Upper lobe of left lung (tissue), 6 donors: ENCODE measurements around the gene DYNC1I2. TPM values are rescaled to one million over a fixed set of nuclear protein-coding genes. Genes with fewer than 3 reads are reported as not detected.

Experiments used
- ATAC-seq, 2 donors: fragments of 200-7000 bp; cut with Tn5 transposase; one replicate each; pipeline ENCODE4 v1.9.1; 2022; ENCODE audit warnings: mild to moderate bottlenecking in 2 of 2, moderate library complexity in 2 of 2; ENCODE audit not compliant: low FRiP score in 2 of 2
- DNase-seq, 2 donors: peaks; one replicate each; pipeline ENCODE4 v3.0.0-alpha.2; 2019 to 2020
- H3K27ac ChIP-seq, 4 donors: fragments of 200-600 bp; sonication (generic); one replicate each; pipeline ENCODE4 v1.5.1; 2016 to 2019
- H3K27me3 ChIP-seq, 4 donors: fragments of 200-600 bp; sonication (generic); one replicate each; pipeline ENCODE4 v1.5.1; 2017 to 2019
- H3K36me3 ChIP-seq, 4 donors: fragments of 200-600 bp; sonication (generic); one replicate each; pipeline ENCODE4 v1.5.1; 2016 to 2019
- H3K4me1 ChIP-seq, 4 donors: fragments of 200-600 bp; sonication (generic); one replicate each; pipeline ENCODE4 v1.5.1; 2018 to 2019
- H3K4me3 ChIP-seq, 4 donors: fragments of 200-600 bp; sonication (generic); one replicate each; pipeline ENCODE4 v1.5.1; 2017 to 2019; ENCODE audit warnings: mild to moderate bottlenecking in 2 of 4, moderate library complexity in 1 of 4
- H3K9me3 ChIP-seq, 4 donors: fragments of 200-600 bp; sonication (generic); one replicate each; pipeline ENCODE4 v1.5.1; 2018 to 2019
- EP300 ChIP-seq, 4 donors: sonication (generic); formaldehyde crosslinking; IDR thresholded peaks; one replicate each; pipeline ENCODE4 v1.5.1; 2017; ENCODE audit warnings: antibody characterized with exemption in 4 of 4, control low read depth in 2 of 4
- POLR2A ChIP-seq, 4 donors: fragments of 450-650 bp; IDR thresholded peaks; one replicate each; pipeline ENCODE4 v1.5.1; 2016 to 2017; ENCODE audit warnings: antibody characterized with exemption in 4 of 4, mild to moderate bottlenecking in 2 of 4
- POLR2AphosphoS5 ChIP-seq, 2 donors: sonication (generic); formaldehyde crosslinking; IDR thresholded peaks; one replicate each; pipeline ENCODE4 v1.5.1; 2017; ENCODE audit warnings: antibody characterized with exemption in 2 of 2
- WGBS, 2 donors: methylation state at CpG; one replicate each; pipeline ENCODE4 v1.1.5; 2017 to 2018; 5-methylcytosine and 5-hydroxymethylcytosine counted together
- total RNA-seq, 6 donors: library from RNA; depleted of rRNA in 4 of 6; stranded (reverse); fragments of >200 nt in 4 of 6; gene quantifications; one replicate each; pipeline versions ENCODE4 v1.1.0 to v1.2.1, GENCODE V29; 2016 to 2021
- TF ChIP-seq, protein P1 (sequence below), 6 experiments: fragments of 450-650 bp in 4 of 6; fragments of 200-600 bp in 2 of 6; sonication (generic) in 2 of 6; IDR thresholded peaks; one replicate each; pipeline ENCODE4 v1.5.1; 2016 to 2019; ENCODE audit warnings: antibody characterized with exemption in 6 of 6
- donor health status: DM: no; HTN: no; CAD: no; lungs with moderate emphysema.
- donor health status: DM: no; HTN: yes; CAD: no; lungs with severe emphysema.

The DYNC1I2 gene
- total RNA-seq, 6 donors from 2014 or later, result 66.1 to 91.6 (median 78.7) TPM

- H3K36me3 ChIP-seq, result peaks cover 0 to 12% (median 0%) of the 10 kb centered on the region in 4 donors
- DNase-seq, result no peak
- 88 to 96% methylated on average over 3 of the region's 3 CpGs for WGBS, 2 donors
Measured at GRCh38 chr2:171709011-171709685, 21.9 kb downstream of the DYNC1I2 start.

DNA sequence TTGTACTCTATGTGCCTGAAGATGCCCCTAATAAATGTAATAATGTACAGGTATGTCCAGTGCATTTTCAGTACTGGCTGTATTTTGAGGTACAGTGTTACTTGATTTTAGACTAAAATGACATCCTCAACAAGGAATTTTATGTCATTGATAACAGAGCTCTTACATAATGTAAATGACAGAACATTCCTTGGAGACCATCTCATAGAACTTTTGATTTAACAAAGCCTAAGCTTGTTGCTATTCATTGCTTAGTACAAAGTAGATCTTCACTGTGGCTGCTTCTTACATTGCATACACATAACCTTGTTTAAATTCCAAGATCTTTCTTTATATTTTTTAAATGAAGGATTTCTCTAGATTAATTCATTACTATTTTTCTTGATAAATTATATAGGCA is 24.1 kb downstream of the DYNC1I2 start:
- TF ChIP-seq POLR2AphosphoS5 (IDR thresholded peaks at IDR 0.05), result no peak
- no peak for TF ChIP-seq POLR2A (IDR thresholded peaks at IDR 0.05)
- no peak for TF ChIP-seq EP300 (IDR thresholded peaks at IDR 0.05)
- TF ChIP-seq, protein P1, sequence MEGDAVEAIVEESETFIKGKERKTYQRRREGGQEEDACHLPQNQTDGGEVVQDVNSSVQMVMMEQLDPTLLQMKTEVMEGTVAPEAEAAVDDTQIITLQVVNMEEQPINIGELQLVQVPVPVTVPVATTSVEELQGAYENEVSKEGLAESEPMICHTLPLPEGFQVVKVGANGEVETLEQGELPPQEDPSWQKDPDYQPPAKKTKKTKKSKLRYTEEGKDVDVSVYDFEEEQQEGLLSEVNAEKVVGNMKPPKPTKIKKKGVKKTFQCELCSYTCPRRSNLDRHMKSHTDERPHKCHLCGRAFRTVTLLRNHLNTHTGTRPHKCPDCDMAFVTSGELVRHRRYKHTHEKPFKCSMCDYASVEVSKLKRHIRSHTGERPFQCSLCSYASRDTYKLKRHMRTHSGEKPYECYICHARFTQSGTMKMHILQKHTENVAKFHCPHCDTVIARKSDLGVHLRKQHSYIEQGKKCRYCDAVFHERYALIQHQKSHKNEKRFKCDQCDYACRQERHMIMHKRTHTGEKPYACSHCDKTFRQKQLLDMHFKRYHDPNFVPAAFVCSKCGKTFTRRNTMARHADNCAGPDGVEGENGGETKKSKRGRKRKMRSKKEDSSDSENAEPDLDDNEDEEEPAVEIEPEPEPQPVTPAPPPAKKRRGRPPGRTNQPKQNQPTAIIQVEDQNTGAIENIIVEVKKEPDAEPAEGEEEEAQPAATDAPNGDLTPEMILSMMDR (IDR thresholded peaks at IDR 0.05), result no peak
- H3K27me3 ChIP-seq, result no peaks in the 10 kb centered on the region
- no peak overlapping the region for H3K27ac ChIP-seq
- H3K36me3 ChIP-seq, result peaks cover 0 to 27% (median 2%) of the 10 kb centered on the region in 4 donors
- DNase-seq, result no peak
- H3K9me3 ChIP-seq, result no peaks in the 10 kb centered on the region
- peaks cover 0 to 4% (median 2%) of the 10 kb centered on the region in 4 donors for H3K4me1 ChIP-seq
- no peak overlapping the region for H3K4me3 ChIP-seq
- ATAC-seq, result no peak

More at GRCh38 chr2:171709011-171709685, 21.9 kb downstream of the DYNC1I2 start:
- Histone ChIP-seq H3K27me3 (no peaks in the 10 kb centered on the region), H3K4me1 (peaks cover 0 to 9% (median 2%) of the 10 kb centered on the region in 4 donors), H3K27ac (no peak overlapping the region), H3K4me3 (no peak overlapping the region), H3K9me3 (no peaks in the 10 kb centered on the region)
- TF ChIP-seq EP300 (IDR thresholded peaks at IDR 0.05) (no peak), POLR2A (IDR thresholded peaks at IDR 0.05) (no peak), POLR2AphosphoS5 (IDR thresholded peaks at IDR 0.05) (no peak)
- TF ChIP-seq, protein P1 (IDR thresholded peaks at IDR 0.05), result no peak
- ATAC-seq, result no peak

GRCh38 chr2:171712051-171712450 is 24.8 kb downstream of the DYNC1I2 start:
- 82 to 83% methylated on average over 2 of the region's 2 CpGs for WGBS, 2 donors
- ATAC-seq, result no peak

GRCh38 chr2:171718720-171719119 is 31.5 kb downstream of the DYNC1I2 start:
- 89 to 96% methylated on average over 4 of the region's 4 CpGs for WGBS, 2 donors
- no peak for ATAC-seq
- no peaks in the 10 kb centered on the region for H3K9me3 ChIP-seq
- no peak for TF ChIP-seq POLR2AphosphoS5 (IDR thresholded peaks at IDR 0.05)
- TF ChIP-seq, protein P1 (IDR thresholded peaks at IDR 0.05), result no peak
- TF ChIP-seq EP300 (IDR thresholded peaks at IDR 0.05), result no peak
- no peak overlapping the region for H3K27ac ChIP-seq
- peaks cover 0 to 57% (median 7%) of the 10 kb centered on the region in 4 donors for H3K36me3 ChIP-seq
- DNase-seq, result no peak
- H3K4me1 ChIP-seq, result no peaks in the 10 kb centered on the region
- no peak overlapping the region for H3K4me3 ChIP-seq
- no peaks in the 10 kb centered on the region for H3K27me3 ChIP-seq

More at GRCh38 chr2:171712051-171712450, 24.8 kb downstream of the DYNC1I2 start:
- no peak for DNase-seq
- H3K27me3 ChIP-seq, result no peaks in the 10 kb centered on the region
- H3K4me3 ChIP-seq, result no peak overlapping the region
- TF ChIP-seq POLR2A (IDR thresholded peaks at IDR 0.05) (no peak), POLR2AphosphoS5 (IDR thresholded peaks at IDR 0.05) (no peak)
- TF ChIP-seq, protein P1 (IDR thresholded peaks at IDR 0.05), result no peak
- peaks cover 0 to 34% (median 4%) of the 10 kb centered on the region in 4 donors for H3K36me3 ChIP-seq
- H3K9me3 ChIP-seq, result no peaks in the 10 kb centered on the region
- no peak overlapping the region for H3K27ac ChIP-seq
- peaks cover 0 to 4% (median 2%) of the 10 kb centered on the region in 4 donors for H3K4me1 ChIP-seq

DNA sequence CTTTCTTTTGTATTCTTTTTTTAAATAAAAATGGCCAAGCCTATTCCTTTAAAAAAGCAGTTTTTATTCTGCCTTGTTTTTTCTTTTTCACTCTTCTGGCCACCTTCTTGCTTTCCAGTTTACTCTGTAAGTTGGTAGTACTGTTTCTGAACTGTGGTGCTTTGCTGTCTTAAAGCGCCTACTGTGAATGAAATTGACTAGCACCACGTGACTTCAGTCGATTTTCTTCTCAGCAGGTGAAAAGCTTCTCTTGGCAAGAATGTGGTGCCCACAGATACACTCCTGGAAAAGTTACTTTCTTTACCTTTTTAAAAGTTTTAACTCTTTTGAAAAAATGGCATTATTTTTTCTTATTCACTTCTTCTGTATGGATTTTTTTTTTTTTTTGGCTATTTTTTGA is 32.4 kb downstream of the DYNC1I2 start:
- H3K36me3 ChIP-seq, result peaks cover 0 to 63% (median 7%) of the 10 kb centered on the region in 4 donors
- 89 to 92% methylated on average over 3 of the region's 3 CpGs for WGBS, 2 donors
- DNase-seq (no peak), ATAC-seq (no peak)
- H3K9me3 ChIP-seq, result no peaks in the 10 kb centered on the region
- TF ChIP-seq, protein P1 (IDR thresholded peaks at IDR 0.05), result no peak
- TF ChIP-seq EP300 (IDR thresholded peaks at IDR 0.05) (no peak), POLR2A (IDR thresholded peaks at IDR 0.05) (no peak), POLR2AphosphoS5 (IDR thresholded peaks at IDR 0.05) (no peak)
- no peaks in the 10 kb centered on the region for H3K27me3 ChIP-seq
- no peaks in the 10 kb centered on the region for H3K4me1 ChIP-seq
- H3K27ac ChIP-seq, result no peak overlapping the region
- no peak overlapping the region for H3K4me3 ChIP-seq
